ENCODE data around the gene ABCD2.

- TF ChIP-seq POLR2A (IDR thresholded peaks at IDR 0.05; ENCODE audit: low read length) (no peak), GATA1 (IDR thresholded peaks at IDR 0.05; ENCODE audit: low read depth, low read length) (no peak)
These were observed 18.6 kb upstream of the ABCD2 start for GRCh38 chr12:39638178-39638577.

Measured in erythroblast (primary cell).